Inferior parietal cortex (tissue), 1 donor: Measurements from ENCODE around the gene UBE2E2.
"Not testable (repeated sequence)": the region's sequence is repeated elsewhere in the genome, so short reads cannot be mapped to it uniquely, and the experiment has no call there.

ENCODE experiments used
- DNase-seq: peaks from one replicate; pipeline ENCODE4 v3.0.0-alpha.2; 2016; ENCODE audit errors: extremely low spot score

UBE2E2 gene

GRCh38 chr3:23202921-23203707 lies at the start of gene UBE2E2:
UBE2E2 (plus strand) TSS chr3:23203327.
- peak; percentile 50 for DNase-seq

GRCh38 chr3:23153436-23153835 lies 49.7 kb upstream of the UBE2E2 start:
- no peak for DNase-seq

- no peak for DNase-seq
These were observed 45.8 kb upstream of the UBE2E2 start for GRCh38 chr3:23157331-23157730.

- DNase-seq, result no peak
These were observed 43.2 kb upstream of the UBE2E2 start for GRCh38 chr3:23159929-23160328.

GRCh38 chr3:23161308-23161707 lies 41.8 kb upstream of the UBE2E2 start:
- DNase-seq, result no peak

- DNase-seq, result no peak
These were observed 41.1 kb upstream of the UBE2E2 start for GRCh38 chr3:23161896-23162570.

GRCh38 chr3:23162934-23163333 lies 40.2 kb upstream of the UBE2E2 start:
- DNase-seq, result no peak

- DNase-seq, result no peak
These were observed 38.4 kb upstream of the UBE2E2 start for GRCh38 chr3:23164746-23165145.

- no peak for DNase-seq
These were observed 37.6 kb upstream of the UBE2E2 start for GRCh38 chr3:23165571-23165970.

GRCh38 chr3:23166276-23166675 lies 36.9 kb upstream of the UBE2E2 start:
- DNase-seq, result no peak

GRCh38 chr3:23166845-23167244 lies 36.3 kb upstream of the UBE2E2 start:
- no peak for DNase-seq

- DNase-seq, result no peak
These were observed 33.6 kb upstream of the UBE2E2 start for GRCh38 chr3:23169551-23169950.

GRCh38 chr3:23170291-23170690 lies 32.8 kb upstream of the UBE2E2 start:
- no peak for DNase-seq

- no peak for DNase-seq
These were observed 31.1 kb upstream of the UBE2E2 start for GRCh38 chr3:23172059-23172458.

- DNase-seq, result no peak
These were observed 28.6 kb upstream of the UBE2E2 start for GRCh38 chr3:23174426-23175039.

GRCh38 chr3:23175341-23176083 lies 27.6 kb upstream of the UBE2E2 start:
- no peak for DNase-seq

- not testable (repeated sequence) for DNase-seq
These were observed 26.3 kb upstream of the UBE2E2 start for GRCh38 chr3:23176839-23177238.

- peak; percentile 9 for DNase-seq
These were observed 20.1 kb upstream of the UBE2E2 start for GRCh38 chr3:23182996-23183513.

- DNase-seq, result peak; percentile 57
These were observed 19.4 kb upstream of the UBE2E2 start for GRCh38 chr3:23183731-23184130.

GRCh38 chr3:23185861-23186260 lies 17.3 kb upstream of the UBE2E2 start:
- DNase-seq, result no peak

GRCh38 chr3:23189187-23189586 lies 13.9 kb upstream of the UBE2E2 start:
- no peak for DNase-seq

GRCh38 chr3:23192816-23193215 lies 10.3 kb upstream of the UBE2E2 start:
- DNase-seq, result no peak
